GM21576 (cell line): ENCODE results near the gene SIX5.
"Not testable (repeated sequence)": the region's sequence is repeated elsewhere in the genome, so short reads cannot be mapped to it uniquely, and the experiment has no call there.

Source experiments
- ATAC-seq: cut with Tn5 transposase; IDR thresholded peaks from one replicate; pipeline ENCODE4 v1.9.1; 2021; ENCODE audit warnings: mild to moderate bottlenecking, moderate library complexity; ENCODE audit not compliant: unreplicated experiment

SIX5 gene

DNA sequence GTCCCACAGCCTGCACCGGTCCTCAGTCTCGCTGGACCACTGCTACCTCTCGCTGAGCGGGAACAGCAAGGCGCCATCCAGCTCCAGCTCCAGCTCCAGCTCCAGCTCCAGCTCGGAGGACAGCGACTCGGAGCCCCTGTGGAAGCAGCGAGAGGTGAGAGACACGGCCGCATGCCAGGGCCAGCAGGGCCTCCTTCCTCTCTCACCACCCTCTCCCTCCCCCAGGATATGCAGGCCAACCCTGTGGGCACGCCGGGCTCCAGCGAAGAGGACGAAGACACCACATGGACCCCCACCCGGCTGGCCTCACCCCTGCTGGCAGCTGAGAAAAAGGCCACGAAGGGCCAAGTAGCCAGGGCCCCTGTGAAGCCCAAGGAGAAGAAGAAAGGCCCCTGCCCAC lies 7.3 kb downstream of the SIX5 start:
- no peak for ATAC-seq

DNA sequence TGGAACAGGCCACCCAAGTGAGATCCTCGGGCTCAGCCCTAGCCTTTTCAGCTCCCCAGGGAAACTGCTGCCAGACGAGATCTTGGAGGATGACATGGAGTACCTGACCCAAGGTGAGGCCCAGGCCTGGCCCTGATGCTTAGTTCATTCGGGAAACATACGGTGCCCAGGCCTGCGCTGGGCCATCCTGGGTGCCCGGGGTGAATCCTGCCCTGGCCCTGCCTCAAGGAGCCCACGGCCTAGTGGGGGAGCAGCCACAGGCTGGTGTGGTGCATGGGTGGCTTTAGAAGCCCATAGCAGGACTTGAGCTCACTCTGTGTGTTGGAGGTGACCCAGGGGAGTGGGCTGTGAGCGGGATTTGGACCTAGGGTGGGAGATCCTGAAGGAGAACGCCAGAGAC lies 10.1 kb downstream of the SIX5 start:
- no peak for ATAC-seq

DNA sequence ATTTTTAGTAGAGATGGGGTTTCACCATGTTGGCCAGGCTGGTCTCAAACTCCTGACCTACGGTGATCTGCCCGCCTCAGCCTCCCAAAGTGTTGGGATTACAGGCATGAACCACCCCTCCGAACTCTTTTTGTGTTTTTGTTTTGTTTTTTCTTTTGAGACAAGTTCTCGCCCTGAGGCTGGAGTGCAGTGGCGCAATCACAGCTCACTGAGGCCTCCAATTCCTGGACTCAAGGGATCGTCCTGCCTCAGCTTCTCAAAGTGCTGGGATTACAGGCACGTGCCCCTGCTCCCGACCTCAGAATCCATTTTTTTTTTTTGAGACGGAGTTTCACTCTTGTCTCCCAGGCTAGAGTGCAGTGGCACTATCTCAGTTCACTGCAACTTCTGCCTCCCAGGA lies 11.4 kb downstream of the SIX5 start:
- no peak for ATAC-seq

DNA sequence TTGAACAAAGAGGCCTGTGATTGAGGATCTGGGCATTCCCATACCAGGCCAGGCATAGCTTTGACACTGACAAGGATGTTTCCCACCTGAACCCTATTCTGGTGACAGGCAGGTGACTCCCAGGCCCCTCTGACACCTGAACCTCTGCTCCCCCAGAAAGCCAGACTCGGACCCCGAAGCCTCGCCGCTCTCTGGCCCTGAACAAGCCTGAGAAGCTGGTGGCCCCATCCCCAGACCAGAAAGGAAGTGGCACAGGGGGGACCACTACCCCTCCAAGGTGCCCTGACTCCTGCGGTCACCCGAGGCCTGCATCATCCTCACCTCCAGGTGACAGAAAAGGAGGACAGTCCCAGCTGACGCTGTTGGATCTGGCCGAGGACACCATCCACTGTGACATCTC lies 14.7 kb downstream of the SIX5 start:
- ATAC-seq = no peak

DNA sequence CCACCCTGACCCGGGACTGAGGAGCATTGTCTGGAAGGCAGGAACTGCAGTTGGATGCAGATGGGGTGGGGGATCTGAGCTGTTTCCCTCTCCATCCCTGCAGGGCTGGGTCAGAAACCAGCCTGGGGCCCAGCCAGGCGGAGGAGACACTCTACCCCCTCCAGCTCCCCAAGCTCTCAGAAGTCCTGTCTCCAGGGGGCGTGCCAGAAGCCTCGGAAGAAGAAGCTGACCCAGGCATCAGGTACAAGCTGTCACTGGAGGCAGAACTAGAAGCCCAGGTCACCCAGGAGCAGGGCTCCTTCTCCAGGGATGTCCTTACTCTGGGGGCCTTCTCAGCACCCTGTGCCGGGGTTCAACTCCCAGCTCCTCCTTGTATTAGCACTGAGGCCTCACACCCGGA lies 15.5 kb downstream of the SIX5 start:
- no peak for ATAC-seq

DNA sequence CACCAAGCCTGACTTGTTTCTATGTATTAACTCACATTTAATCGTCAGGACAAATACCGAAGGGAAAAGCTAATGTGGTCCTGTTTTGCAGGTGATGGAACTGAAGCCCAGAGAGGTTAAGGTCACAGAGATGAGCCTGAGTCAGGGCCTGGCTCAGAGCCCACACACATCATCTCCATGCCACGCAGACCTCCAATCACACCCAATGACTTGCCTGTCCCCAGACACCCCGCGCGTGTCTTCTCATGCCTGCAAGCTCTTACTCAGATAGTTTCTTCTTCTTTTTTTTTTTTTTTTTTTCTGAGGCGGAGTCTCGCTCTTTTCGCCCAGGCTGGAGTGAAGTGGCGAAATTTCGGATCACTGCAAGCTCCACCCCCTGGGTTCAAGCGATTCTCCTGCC lies 16.4 kb downstream of the SIX5 start:
- no peak for ATAC-seq

DNA sequence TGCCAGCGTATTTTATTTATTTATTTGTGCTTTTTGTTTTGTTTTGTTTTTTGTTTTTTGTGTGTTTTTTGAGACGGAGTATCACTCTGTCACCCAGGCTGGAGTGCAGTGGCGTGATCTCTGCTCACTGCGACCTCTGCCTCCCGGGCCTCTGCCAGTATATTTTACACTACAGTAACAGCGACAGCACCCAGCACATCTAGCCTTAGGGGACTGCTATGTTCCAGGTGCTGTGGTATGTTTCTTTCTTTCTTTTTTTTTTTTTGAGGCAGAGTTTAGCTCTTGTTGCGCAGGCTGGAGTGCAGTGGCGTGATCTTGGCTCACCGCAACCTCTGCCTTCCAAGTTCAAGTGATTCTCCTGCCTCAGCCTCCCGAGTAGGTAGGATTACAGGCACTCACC lies 17.6 kb downstream of the SIX5 start:
- ATAC-seq = not testable (repeated sequence)

DNA sequence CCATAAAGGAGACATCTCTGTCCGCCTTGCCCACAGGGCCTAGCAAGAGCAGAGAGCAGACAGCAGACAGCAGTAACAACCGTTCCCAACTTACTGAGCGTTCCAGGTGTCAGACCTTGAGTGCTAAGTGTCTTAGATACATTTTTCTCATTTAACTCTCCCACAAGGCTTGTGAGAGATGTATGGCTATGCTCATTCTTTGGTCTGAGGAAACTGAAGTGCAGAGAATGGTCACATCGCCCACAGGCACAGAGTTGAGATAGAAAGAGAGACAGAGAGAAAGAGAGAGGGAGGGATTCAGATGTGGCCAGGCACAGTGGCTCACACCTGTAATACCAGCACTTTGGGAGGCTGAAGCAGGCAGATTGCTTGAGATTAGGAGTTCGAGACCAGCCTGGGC lies 21.5 kb downstream of the SIX5 start:
- no peak for ATAC-seq

DNA sequence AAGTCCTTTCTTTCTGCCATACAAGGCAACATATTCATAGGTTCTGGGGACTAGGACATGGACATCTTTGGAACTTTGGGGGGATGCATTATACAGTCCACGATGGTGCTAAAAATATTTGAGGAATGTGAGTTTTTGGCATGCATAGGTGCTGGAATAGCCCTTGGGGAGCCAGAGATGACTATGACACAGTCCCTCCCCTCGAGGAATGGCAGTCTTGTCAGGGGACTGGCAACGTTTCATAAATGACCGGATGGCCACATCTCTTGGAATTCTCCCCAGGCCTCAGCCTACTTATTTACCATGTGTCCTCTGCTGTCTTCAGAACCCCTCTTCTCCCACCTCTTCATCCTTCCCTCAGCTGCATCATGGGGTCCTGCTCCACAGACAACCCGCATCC lies 22.2 kb downstream of the SIX5 start:
- ATAC-seq = no peak

DNA sequence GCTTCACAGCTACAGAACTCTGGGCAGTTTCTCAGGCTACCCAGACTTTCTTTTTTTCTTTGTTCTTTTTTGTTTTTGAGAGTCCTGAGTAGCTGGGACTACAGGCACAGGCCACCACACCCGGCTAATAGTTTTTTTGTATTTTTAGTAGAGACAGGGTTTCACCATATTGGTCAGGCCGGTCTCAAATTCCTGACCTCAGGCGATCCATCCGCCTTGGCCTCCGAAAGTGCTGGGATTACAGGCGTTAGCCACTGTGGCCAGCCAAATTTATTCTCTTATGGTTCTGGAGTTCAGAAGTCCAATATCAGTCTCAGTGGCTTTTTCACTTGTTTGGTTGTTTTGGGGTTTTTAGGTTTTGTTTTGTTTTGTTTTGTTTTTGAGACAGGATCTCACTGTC lies 23.4 kb downstream of the SIX5 start:
- ATAC-seq = no peak

DNA sequence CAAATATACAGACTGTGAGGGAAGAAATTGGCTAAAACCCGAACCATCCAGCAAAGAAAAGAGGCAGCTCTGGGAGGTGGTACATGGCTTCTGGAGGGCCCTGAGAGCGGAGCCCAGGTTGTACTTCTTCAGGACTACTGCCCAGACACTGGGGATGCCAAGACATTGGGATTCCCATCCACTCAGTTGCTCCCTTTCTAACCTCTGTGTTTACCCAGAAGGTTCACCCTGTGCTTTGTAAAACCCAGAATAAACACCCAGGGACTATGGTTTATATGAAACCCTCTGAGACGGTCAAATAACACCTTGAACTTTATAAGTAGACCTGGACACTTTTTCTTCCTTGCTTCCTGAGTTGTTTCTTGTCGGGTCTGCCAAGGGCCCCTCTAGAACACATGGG lies 26.1 kb downstream of the SIX5 start:
- ATAC-seq = no peak

DNA sequence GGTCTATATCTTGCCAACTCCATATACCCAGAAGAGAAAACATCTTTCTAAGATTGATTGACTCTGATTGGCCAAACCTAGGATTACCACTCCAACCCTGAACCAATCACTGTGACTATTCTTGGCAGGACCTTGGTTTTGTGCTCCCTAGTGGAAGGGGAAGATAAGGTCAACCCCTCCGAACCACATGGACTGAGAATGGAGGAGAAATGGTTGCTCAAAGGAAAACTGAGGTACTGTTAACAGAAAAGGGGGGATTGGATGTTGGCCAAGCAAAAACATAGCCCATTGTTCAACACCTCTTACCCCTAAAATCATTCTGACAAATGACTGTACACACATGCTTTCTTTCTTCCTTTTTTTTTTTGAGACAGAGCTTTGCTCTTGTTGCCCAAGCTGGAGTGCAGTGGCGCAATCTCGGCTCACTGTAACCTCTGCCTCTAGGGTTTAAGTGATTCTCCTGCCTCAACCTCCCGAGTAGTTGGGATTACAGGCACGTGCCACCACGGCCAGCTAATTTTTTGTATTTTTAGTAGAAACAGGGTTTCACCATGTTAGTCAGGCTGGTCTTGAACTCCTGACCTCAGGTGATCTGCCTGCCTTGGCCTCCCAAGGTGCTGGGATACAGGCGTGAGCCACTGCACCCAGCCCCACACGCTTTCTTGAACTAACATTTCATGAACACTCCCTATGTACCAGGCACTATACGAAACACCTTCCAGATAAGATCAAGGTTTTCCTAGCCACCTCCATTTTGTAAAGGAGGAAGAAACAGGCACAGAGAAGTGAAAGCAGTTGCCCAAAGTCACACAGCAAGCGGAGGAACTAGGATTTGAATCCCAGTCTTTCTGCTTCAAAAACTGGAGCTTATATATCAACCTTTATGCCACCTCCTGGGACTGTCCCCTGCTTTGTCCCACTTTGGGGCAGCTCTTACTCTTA lies 29.3 kb downstream of the SIX5 start:
- no peak for ATAC-seq

DNA sequence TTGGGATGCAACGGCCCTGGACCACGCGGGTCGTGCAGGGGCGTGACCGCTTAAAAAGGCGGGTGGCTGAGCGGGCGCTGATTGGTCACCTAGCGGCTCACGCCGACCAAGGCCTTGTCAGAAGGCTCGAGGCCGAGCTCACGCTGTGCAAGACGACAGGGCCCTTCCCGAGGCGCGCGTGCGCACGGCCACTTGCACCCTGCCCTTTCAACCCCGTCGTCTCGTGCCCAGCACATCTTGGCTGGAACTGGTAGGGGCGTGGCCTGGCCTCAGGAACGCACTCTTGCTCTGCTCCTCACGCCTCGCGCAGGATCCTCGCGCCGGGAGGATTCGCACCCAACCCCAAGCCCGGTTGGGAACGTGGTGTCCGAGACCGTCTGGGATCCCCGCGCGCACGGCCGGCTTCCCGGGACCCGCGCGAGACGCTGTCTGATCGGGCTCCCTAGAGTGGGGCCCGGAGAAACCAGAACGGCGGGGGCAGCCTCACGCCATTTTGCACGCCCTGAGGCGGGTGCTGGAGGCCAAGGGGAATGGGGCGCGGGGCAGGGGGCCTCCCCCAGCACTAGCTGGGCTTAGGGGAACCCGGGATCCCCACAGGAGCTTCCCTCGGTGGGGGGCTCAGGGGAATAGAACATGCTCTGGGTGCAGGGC lies 35.8 kb downstream of the SIX5 start, which contains the start of gene MEIOSIN:
TSS of gene MEIOSIN (plus strand) at position 280 of the 651 bp plus-strand sequence. CDS start 1,938 bp downstream, outside the sequence.
- no peak for ATAC-seq

DNA sequence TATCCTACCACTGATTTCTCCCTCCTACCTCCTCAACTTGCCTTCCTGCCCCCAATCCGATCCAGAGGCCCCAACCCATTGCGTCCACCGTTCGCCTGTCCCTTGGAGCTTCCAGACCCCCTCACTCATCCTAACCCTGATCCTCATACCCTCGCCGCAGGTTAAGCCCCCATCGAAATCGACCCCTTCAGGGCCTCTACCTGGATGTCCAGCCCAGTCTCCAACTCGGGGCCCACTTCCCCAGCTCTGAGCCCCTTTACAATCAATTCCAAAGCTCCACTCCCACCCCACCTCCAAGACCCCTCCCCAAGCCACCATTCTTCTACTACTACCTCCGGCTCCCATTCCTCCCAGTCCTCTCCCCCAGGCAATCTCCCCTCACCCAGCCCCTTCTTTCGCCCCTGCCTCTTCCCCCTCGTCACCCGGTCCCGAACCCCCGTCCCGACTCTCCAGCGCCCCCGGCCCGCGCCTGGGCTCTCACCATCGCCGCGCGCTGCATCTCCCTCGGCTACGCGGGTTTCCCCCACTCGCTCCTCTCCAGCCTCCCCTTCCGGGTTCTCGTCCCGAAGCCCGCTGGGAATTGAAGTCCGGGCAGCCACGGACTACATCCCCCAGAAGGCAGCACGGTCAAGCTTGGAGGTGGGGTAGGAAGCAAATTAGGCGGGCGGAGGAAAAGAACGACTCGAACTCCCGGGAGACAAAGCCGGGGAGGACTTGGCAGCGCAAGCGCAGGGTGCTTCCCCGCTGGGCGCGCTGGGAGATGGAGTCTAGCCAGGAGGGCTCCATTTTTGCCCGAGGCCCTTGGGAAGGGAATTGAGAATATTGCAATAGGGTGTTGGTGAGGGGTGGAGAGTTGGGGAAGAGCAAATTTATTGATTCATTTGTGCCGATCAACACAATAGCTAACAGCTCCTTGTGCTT lies 38.4 kb downstream of the SIX5 start, which contains the start of gene FBXO46:
TSS of gene FBXO46 (minus strand) at position 529 of the 921 bp plus-strand sequence. CDS start 17,401 bp downstream, outside the sequence.
- peak; percentile 85 for ATAC-seq

DNA sequence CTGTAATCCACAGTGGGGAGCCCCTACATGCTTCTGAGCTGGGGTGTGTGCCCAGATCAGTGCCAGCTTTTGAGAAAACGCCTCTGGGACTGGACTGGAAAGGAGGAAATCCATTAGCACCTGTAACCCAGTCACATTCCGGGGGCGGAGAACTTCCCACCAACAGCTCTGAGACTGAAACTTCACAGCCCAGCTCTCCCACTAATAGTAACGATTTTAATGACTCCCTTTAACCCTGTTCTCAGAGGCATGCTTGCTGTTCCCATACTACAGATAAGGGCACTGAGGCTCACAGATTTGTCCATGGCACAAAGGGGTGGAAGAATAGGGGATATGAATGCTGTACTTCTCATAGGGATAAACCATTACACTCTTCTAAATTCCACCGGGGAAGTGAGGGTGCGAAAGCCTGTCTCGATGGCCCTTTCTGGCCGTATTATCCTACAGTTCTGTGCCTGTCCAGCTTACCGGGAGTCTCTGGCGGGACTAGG lies 39.2 kb downstream of the SIX5 start:
- ATAC-seq = no peak

DNA sequence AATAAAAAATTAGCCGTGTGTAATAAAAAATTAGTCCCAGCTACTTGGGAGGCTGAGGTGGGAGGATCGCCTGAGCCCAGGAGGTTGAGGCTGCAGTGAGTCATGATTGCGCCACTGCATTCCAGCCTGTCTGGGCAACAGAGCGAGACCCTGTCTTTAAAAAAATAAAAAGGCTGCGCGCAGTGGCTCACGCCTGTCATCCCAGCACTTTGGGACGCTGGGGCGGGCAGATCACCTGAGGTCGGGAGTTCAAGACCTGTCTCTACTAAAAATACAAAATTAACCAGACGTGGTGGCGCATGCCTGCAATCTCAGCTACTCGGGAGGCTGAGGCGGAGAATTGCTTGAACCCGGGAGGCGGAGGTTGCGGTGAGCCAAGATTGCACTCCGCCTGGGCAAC lies 40.4 kb downstream of the SIX5 start:
- ATAC-seq = not testable (repeated sequence)

DNA sequence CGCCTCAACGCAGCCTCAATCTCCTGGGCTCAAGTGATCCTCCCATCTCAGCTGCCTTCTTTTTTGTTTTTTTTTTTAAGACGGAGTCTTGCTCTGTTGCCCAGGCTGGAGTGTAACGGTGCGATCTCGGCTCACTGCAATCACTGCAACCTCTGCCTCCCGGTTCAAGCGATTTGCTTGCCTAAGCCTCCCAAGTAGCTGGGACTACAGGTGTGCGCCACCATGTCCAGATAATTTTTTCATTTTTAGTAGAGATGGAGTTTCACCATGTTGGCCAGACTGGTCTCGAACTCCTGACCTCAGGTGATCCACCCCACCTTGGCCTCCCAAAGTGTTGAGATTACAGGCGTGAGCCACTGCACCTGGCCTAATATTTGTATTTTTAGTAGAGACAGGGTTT lies 49.0 kb downstream of the SIX5 start:
- ATAC-seq = not testable (repeated sequence)

DNA sequence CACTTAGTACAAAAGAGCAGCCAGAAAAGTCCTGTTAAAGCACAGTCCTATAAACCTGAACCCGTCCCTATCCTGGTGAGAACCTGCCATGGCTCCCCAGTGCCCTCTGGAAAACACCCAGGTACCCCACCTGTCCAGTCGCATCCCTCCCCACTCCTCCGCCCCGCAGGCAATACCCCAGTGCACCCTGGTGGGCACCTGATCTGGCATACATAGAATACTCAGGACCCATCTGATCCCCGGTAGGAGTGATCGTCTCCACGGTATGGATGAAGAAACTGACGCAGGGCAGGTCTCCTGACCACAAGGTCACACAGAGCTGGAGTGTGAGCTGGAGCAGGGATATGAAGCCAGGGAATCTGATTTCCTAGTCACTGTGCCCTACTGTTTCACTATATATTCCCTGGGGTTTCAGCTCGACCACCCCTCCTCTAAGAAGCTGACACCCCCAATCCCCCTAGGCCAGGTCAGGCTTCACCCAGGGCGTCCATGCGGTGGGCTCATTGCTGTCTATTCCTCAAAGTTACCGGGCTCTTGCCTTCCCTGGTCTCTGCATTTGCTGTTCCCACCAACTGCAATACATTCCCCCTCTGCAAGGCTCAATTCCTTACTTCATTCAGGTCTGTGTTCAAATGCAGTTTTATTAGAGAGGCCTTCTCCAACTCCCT lies 50.9 kb downstream of the SIX5 start:
- peak; percentile 8 for ATAC-seq

DNA sequence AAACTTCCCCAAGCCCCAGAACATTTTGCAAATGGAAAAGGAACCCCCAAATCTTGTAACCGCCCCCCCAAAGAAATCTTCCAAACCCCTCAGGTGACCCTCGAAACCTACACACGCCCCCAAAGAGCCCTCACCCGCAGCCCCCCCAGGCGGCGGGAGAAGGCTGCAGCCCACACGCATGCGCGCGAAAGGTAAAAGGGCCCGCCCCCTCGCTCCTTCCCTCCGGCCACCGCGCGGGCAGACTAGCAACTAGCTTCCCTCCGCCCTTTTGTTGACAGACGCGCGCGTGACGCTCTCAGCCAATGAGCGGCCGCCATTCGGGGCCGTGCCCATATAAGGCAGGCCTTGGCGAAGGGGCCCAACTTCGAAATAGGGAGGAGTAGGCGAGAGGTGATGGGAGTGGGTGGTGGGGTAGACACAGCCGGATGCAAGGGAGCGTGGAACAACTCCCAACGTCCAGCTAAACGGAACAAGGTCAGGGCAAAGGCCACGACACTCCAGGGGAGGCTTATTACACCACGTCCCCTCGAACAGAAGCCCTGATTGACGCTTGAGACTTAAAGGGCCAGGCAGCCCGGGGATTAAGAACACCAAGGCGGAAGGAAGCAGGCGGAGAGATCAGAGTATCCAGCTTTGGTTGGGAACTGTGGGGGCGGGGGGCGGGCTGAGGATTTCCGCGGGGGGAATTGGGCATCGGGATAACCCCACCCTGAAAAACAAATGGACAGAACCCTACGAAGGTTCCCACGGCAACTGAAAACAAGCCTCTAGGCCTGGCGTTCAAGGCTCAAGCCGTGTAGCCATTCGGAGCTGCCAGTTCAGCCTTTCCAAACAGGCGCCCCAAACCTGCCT lies 51.7 kb downstream of the SIX5 start:
- ATAC-seq = peak; percentile 87
